GM18526 (cell line): ENCODE measurements around the gene SHF.

Experiments
- POLR2A ChIP-seq: IDR thresholded peaks from 3 replicates; pipeline ENCODE4 v1.6.1; 2011; ENCODE audit not compliant: insufficient read length; ENCODE audit errors: extremely low read depth

The SHF gene, protein sequence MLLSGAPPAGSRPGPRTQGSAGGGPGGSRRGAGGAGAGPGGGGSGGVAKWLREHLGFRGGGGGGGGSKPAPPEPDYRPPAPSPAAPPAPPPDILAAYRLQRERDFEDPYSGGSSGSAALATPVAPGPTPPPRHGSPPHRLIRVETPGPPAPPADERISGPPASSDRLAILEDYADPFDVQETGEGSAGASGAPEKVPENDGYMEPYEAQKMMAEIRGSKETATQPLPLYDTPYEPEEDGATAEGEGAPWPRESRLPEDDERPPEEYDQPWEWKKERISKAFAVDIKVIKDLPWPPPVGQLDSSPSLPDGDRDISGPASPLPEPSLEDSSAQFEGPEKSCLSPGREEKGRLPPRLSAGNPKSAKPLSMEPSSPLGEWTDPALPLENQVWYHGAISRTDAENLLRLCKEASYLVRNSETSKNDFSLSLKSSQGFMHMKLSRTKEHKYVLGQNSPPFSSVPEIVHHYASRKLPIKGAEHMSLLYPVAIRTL

DNA sequence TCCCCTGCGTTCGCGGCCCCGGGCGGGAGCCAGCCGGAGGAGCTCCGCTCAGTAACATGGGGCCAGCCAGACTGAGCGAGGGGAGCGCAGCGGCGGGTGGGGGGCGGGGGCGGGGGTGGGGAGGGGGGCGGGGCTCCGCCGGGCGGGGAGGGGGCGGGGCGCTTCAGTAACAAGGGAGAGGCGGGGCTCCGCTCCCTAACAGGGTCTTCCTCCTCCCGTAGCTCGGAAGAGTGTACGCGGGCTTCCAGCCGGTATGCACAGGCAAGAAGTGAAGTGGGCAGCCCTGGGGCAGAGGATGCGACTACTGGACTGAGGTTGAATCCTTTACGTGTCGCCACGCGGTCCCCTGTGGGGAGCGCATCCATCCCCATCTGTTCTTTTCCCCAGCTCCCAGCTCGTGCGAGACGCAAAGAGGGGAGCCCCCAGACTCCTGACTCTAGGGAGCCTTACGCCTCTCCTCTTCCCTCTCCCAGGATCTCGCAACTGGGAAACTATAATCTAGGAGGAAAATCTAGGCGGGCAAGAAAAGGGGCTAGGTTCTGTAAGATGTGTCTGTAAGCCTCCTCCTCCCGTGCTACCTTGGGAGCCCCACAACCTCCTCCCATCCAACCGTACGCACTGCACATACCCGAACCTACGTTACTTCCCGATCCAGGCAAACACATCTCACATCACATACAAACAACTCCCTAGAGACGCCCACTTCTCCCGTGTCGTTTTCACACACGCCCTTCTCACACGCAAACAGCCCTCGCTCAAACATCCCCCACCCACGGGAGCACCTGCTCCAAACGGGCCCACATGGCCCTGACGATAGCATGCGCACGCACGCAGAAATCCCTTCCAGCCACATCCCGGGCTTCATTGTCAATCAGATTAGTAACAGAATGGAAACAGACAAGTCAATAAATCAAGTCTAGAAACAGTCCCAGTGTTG, at the start of gene SHF:
Gene SHF, minus strand, starts transcription at position 73 of the 937 bp plus-strand sequence. Its CDS starts 15 bp downstream, at position 58.
- peak; percentile 36 for TF ChIP-seq POLR2A

DNA sequence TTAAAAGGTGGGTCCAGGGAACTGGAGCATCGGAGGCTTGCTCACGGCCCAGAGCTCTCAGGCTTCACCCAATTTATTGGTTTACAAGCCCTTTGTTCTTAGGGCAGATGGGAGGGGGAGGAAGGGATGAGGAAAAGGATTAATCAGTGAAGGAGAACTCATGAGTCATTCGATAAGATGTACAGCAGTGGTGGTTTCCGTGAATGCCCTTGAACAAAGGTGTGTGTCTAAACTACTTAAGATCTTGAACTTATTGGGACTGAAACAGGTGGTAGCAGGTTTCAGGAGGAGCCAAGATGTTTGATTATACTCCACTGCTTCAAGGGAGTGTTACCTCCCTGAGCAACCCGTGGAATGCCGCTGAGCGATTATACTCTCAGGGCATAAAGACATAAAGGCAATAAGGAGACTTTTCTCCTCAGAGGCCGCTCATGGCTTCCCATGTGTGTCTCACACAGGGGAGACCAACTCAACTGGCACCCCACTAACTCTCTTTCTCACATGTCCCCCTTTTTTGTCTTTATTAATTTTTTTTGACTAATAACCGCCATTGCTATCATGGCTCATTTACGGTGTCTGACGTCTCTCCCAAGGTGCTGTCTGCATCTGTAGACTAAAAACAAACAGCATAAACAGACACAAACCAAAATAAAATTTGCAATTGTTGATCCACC, 46.9 kb upstream of the SHF start:
- no peak for TF ChIP-seq POLR2A

DNA sequence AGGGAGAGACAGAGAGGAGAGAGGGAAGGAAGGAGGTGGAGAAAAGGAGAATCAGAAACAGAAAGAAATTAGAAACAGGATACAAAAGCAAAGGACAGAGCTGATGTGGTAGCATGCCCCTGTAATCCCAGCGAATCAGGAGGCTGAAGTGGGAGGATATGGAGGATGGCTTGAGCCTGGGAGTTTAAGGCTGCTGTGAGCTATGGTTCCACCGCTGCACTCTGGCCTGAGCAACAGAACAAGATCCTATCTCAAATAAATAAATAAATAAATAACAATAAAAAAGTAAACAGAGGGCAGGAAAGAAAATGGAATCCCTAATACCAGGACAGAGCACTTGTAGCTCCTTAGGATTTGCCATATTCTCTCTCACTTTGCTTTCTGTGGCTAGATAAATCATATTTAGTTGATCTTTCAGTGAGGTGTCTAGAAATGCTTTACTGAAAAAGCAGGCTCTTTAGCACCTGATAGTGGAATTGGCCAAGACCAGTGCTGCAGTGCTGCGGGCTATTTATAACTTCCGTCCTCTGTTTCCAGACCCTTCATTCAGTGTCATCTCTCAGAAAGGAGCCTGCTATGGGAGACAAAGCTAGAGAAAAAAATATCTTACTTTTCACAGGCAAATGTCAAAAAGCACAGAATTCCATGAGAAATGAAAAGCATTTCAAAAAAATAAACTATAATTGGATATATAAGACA, 44.2 kb upstream of the SHF start:
- no peak for TF ChIP-seq POLR2A

DNA sequence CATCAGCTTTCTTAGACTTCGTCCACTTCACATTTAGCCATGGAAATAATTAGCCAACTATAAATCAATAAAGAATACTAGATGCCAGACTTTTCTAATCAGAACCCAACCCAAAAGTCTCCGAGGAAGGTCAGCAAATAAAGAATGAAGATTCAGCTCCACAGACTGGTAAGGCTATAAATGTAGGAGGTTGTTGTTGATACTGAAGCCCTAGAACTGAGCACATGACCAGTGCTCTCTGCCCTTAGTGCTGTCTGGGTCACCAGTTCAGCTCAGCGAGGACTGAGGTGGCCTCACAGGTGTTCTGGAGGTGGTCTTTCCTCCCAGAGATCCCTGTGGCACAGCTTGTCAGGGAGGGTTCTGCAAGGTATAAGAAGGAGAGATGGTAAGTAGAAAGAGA, 43.4 kb upstream of the SHF start:
- no peak for TF ChIP-seq POLR2A

DNA sequence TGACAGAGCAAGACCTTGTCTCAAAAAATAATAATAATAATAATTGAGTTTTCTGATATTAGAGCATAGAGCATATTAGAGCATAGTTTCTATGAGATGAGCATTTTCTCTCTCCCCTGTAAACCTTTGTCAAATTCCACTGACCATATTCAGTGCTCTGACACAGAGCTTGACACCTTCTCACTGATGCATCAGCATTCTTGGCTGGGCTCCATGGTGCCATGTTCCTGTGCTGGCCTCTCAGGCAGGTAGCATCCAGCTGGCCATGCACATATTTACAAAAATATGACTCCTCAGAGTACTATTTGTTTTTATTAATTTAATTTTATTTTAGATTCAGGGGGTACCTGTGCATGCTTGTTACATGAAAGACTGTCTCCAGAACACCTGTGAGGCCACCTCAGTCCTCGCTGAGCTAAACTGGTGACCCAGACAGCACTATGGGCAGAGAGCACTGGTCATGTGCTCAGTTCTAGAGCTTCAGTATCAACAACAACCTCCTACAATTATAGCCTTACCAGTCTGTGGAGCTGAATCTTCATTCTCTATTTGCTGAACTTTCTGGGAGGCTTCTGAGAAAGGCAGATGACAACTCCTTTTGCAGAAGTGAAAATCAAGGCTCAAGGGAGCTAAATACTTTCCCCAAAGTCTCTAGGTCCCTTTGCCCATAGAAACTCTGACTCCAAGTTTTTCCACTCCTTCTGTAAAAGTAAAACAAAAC, 42.6 kb upstream of the SHF start:
- no peak for TF ChIP-seq POLR2A

DNA sequence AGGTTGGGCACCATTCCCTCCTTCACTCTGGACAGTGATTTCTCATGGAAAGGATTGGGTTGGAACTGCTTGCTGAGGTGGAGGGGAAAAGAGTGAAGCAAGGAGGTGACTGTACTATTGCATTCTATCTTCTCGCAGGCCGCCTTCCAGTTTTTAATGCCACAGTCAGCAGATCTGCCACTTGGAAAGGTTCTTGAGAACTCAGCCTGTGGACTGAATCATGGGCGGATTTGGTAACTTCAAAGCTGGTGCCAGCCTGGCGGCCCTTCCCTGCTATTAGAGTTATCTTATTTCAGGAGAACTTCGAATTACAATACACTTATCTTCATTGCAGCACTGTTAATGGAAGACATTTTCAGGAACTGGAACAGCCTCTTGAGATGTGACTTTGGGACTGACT, 41.2 kb upstream of the SHF start:
- no peak for TF ChIP-seq POLR2A

DNA sequence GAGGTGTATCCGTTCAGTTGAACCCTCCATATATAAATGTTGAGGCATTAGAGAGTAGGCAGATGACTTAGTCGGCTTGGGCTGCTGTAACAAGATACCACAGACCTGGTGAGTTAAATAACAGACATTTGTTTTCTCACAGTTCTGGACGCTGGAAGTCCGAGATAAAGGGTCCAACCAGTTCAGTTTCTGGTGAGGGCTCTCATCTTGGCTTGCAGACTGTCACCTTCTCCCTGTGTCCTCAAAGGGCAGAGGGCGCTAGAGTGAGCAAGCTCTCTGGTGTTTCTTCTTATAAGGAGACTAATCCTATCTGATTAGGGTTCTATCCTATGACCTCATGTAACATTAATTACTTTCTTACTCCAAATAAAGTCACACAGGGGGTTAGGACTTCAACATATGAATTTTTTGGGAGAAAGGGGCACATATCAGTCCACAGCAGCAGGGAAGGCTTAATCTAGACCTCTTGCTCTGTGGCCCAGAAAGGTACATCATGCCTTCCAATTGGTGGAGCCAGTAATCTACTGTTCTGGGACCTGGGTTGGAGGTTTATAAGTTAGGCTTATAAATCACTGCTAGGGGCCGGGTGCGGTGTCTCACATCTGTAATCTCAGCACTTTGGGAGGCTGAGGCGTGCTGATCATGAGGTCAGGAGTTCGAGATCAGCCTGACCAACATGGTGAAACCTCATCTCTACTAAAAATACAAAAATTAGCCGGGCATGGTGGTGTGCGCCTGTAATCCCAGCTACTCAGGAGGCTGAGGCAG, 37.9 kb upstream of the SHF start:
- TF ChIP-seq POLR2A, result no peak

DNA sequence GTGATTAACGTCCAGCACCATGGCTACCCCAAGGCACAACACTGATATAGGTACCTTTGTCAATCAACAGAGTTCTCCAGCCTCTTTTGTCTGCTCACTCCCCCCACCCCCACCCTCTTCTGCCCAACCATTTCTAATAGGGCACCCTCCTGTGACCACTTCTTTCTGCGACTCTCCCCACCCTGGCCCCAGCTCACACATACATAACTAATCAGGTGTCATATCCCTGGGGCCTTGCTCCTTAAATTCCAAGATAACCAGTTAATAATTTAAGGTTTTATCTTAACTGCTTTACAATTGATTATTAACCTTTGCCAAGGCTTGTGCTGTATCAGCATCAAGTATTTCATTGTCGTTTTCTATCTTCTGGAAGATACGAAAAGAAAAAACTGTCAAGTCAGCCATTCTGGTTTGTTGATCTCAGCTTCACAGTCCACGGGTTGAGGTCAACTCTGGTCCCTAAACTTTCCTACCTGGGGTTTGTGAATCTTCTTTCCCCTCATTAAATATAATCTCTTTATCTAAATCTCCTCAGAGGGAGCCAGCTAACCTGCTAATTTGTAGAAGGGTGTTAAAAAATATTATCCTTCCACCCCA, 37.0 kb upstream of the SHF start:
- TF ChIP-seq POLR2A, result no peak

DNA sequence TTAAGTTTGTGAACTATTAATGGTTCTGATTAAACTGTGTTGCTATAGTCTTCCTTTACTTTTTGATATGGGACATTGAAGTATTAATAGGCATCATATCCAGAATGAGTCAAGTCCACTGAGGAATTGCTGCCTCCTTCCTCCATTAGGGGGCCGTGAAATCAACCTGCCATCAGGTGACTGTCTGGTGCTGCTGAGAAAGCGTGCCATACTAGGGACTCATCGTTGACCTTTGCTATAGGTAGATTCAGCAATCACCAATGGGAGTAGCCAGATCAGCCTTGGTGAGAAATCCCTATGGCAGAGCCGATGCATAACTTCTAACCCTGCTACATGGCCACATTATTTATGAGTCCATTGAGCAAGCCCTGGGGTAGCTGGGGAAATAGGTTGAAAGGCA, 34.2 kb upstream of the SHF start:
- TF ChIP-seq POLR2A, result no peak

DNA sequence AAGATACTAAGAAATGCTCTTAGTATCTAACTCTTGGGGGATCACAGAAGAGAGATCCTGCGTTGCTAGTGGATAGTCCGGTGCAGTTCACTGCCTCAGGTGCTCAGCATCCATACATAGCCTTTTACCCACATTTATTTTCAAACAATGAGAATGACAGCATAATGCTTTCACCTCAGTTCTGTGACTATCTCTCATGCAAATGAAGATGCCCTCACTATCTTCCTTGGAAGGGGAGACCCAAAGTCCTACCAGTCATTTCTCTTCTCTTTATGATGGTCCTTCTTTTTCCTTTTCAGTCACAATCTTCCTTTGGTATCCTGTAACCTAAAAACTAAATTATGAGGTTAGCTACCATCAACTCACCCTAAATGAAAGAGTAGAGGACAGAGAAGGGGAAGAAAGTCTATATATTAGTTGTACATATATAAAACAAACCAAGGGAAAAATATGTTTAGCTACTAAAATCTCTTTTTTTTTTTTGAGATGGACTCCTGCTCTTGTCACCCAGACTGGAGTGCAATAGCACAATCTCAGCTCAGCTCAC, 33.4 kb upstream of the SHF start:
- TF ChIP-seq POLR2A, result no peak

DNA sequence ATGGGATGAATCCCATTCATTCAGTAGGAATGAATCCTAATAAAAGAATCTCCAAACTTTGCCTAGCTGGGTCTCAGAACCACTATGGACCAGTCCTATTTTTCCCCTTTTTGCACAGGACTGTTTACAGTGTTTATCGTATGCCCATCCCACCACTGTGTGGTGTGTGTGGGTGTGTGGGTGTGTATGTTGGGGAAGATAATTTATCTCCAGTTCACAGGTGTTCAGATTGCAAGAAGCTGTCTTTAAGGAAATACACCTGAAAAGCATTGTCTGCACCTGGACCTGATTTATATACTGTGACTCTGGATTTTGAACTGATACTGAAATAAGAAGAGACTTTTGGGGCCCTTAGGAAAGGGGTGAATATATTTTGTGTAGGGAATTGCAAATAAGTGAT, 24.7 kb upstream of the SHF start:
- TF ChIP-seq POLR2A, result no peak

DNA sequence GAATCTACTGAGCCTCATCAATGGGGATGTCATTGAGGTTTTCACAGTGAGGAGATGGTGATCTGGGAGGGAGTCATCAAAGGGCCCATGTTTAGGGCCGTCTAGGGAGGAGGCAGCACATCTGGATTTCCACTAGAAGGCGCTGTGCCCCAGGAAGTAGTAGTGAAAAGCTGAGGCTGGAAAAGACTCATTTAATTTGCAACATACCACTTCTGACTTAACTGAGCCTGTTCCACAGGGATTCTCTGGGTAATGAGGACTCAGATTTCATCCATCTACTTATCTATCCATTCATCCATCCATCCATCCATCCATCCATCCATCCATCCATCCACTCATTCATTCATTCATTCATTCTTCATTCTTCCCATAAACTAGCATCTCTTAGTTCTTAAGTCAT, 17.4 kb upstream of the SHF start:
- TF ChIP-seq POLR2A, result no peak

DNA sequence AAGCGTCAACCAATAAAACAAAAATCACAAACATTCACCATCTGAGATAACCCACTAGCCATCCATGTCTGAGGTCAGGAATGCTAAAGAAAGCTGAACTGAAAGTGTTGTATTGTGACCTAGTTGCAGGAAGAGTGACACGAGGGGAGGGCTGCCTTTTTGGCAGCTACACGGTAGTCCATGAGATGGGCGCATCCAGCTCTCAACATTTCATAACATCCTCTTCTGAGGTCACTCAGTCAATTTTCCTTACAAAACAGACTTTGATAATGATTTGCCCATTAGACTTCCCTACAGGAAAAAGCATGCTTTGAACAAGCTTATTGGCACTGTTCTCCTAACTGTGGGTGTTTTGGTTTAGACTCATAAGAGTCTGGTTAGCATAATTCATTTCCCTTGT, 15.4 kb upstream of the SHF start:
- TF ChIP-seq POLR2A, result no peak
